HAP-1 (cell line): Measurements from ENCODE around the gene CNTN5.
"Not testable (repeated sequence)": the region's sequence is repeated elsewhere in the genome, so short reads cannot be mapped to it uniquely, and the experiment has no call there.

Source experiments
- DNase-seq, 2 experiments: peaks; one replicate each; pipeline ENCODE4 v3.0.0-alpha.2; 2016 to 2020; ENCODE audit warnings: low spot score in 2 of 2
- H3K27me3 ChIP-seq: fragments of 250-450 bp; sonication (Bioruptor Pico); 2 replicates; pipeline ENCODE4 v1.5.1; 2020; ENCODE audit warnings: low read depth, mild to moderate bottlenecking, moderate library complexity
- H3K36me3 ChIP-seq: fragments of 250-450 bp; sonication (Bioruptor Pico); replicated peaks from 2 replicates; pipeline ENCODE4 v1.5.1; 2020; ENCODE audit warnings: mild to moderate bottlenecking
- H3K4me1 ChIP-seq: fragments of 250-450 bp; sonication (Bioruptor Pico); 2 replicates; pipeline ENCODE4 v1.5.1; 2020; ENCODE audit warnings: mild to moderate bottlenecking
- H3K4me3 ChIP-seq: fragments of 250-450 bp; sonication (Bioruptor Pico); 2 replicates; pipeline ENCODE4 v1.5.1; 2020; ENCODE audit warnings: mild to moderate bottlenecking, moderate library complexity
- H3K9me3 ChIP-seq: fragments of 250-450 bp; sonication (Bioruptor Pico); 2 replicates; pipeline ENCODE4 v1.5.1; 2020; ENCODE audit warnings: mild to moderate bottlenecking, moderate library complexity
- in situ Hi-C: fragments of 300-500 bp; cut with MboI; formaldehyde crosslinking; loops from 3 replicates; pipeline ENCODE4 v1.14.3; 2020; ENCODE audit warnings: low sequenced_read_pairs, inconsistent platforms, mixed read lengths

Gene CNTN5

GRCh38 chr11:100247704-100248103 is 1227.0 kb downstream of the CNTN5 start:
- in situ Hi-C loops = no loop called here
- no peaks in the 10 kb centered on the region for H3K36me3 ChIP-seq
- DNase-seq = no peak
- H3K4me1 ChIP-seq = no peaks in the 10 kb centered on the region
- no peak overlapping the region for H3K4me3 ChIP-seq
- H3K9me3 ChIP-seq = no peaks in the 10 kb centered on the region
- no peaks in the 10 kb centered on the region for H3K27me3 ChIP-seq

- H3K9me3 ChIP-seq, H3K27me3 ChIP-seq, in situ Hi-C loops: not testable (repeated sequence)
These were observed 1236.6 kb downstream of the CNTN5 start for GRCh38 chr11:100257238-100257803.

GRCh38 chr11:100269516-100269915 is 1248.8 kb downstream of the CNTN5 start:
- in situ Hi-C loops = no loop called here
- DNase-seq = no peak

More at GRCh38 chr11:100257238-100257803, 1236.6 kb downstream of the CNTN5 start:
- not testable (repeated sequence) for H3K4me3 ChIP-seq, DNase-seq, H3K36me3 ChIP-seq, H3K4me1 ChIP-seq

GRCh38 chr11:100273066-100273815 is 1252.5 kb downstream of the CNTN5 start:
- no peak for DNase-seq

More at GRCh38 chr11:100269516-100269915, 1248.8 kb downstream of the CNTN5 start:
- Histone ChIP-seq H3K36me3 (no peaks in the 10 kb centered on the region), H3K4me1 (no peaks in the 10 kb centered on the region), H3K9me3 (no peaks in the 10 kb centered on the region), H3K4me3 (no peak overlapping the region), H3K27me3 (no peaks in the 10 kb centered on the region)

GRCh38 chr11:100274466-100274865 is 1253.7 kb downstream of the CNTN5 start:
- H3K4me3 ChIP-seq, H3K4me1 ChIP-seq, H3K27me3 ChIP-seq, H3K9me3 ChIP-seq, DNase-seq, H3K36me3 ChIP-seq, in situ Hi-C loops: not testable (repeated sequence)

More at GRCh38 chr11:100273066-100273815, 1252.5 kb downstream of the CNTN5 start:
- Histone ChIP-seq H3K27me3 (no peaks in the 10 kb centered on the region), H3K4me1 (no peaks in the 10 kb centered on the region), H3K9me3 (no peaks in the 10 kb centered on the region), H3K36me3 (no peaks in the 10 kb centered on the region), H3K4me3 (no peak overlapping the region)
- in situ Hi-C loops = no loop called here

- in situ Hi-C loops = no loop called here
- peaks cover 3% of the 10 kb centered on the region; the same call in 1 of the 2 replicates for H3K27me3 ChIP-seq
- no peaks in the 10 kb centered on the region for H3K9me3 ChIP-seq
- H3K36me3 ChIP-seq = no peaks in the 10 kb centered on the region
- no peak overlapping the region for H3K4me3 ChIP-seq
- no peak for DNase-seq
- no peaks in the 10 kb centered on the region for H3K4me1 ChIP-seq
These were observed 1274.0 kb downstream of the CNTN5 start for GRCh38 chr11:100294748-100295147.

- Histone ChIP-seq H3K9me3 (no peaks in the 10 kb centered on the region), H3K4me1 (no peaks in the 10 kb centered on the region), H3K27me3 (peaks cover 3% of the 10 kb centered on the region; the same call in 1 of the 2 replicates), H3K36me3 (no peaks in the 10 kb centered on the region), H3K4me3 (no peak overlapping the region)
- in situ Hi-C loops = no loop called here
- no peak for DNase-seq
These were observed 1275.4 kb downstream of the CNTN5 start for GRCh38 chr11:100296051-100296679.

GRCh38 chr11:100297516-100297915 is 1276.8 kb downstream of the CNTN5 start:
- no peaks in the 10 kb centered on the region for H3K36me3 ChIP-seq
- DNase-seq = no peak
- in situ Hi-C loops = no loop called here
- H3K27me3 ChIP-seq = peaks cover 3% of the 10 kb centered on the region
- H3K9me3 ChIP-seq = no peaks in the 10 kb centered on the region
- H3K4me3 ChIP-seq = no peak overlapping the region
- H3K4me1 ChIP-seq = no peaks in the 10 kb centered on the region

GRCh38 chr11:100302824-100303223 is 1282.1 kb downstream of the CNTN5 start:
- in situ Hi-C loops = no loop called here
- DNase-seq = no peak
- Histone ChIP-seq H3K4me1 (no peaks in the 10 kb centered on the region), H3K9me3 (no peaks in the 10 kb centered on the region), H3K36me3 (no peaks in the 10 kb centered on the region), H3K27me3 (peaks cover 3% of the 10 kb centered on the region), H3K4me3 (no peak overlapping the region)

- Histone ChIP-seq H3K36me3 (no peaks in the 10 kb centered on the region), H3K4me3 (no peak overlapping the region), H3K9me3 (no peaks in the 10 kb centered on the region), H3K27me3 (no peaks in the 10 kb centered on the region; the same call in none of the 2 replicates), H3K4me1 (no peaks in the 10 kb centered on the region)
- in situ Hi-C loops = no loop called here
- DNase-seq = no peak
These were observed 1283.1 kb downstream of the CNTN5 start for GRCh38 chr11:100303897-100304296.

- Histone ChIP-seq H3K36me3 (no peaks in the 10 kb centered on the region), H3K4me1 (no peaks in the 10 kb centered on the region), H3K9me3 (no peaks in the 10 kb centered on the region), H3K27me3 (no peaks in the 10 kb centered on the region), H3K4me3 (no peak overlapping the region)
- DNase-seq = no peak
- in situ Hi-C loops = no loop called here
These were observed 1287.5 kb downstream of the CNTN5 start for GRCh38 chr11:100308202-100308601.

- H3K36me3 ChIP-seq = no peaks in the 10 kb centered on the region
- no peak for DNase-seq
- no peaks in the 10 kb centered on the region for H3K27me3 ChIP-seq
- no peaks in the 10 kb centered on the region for H3K9me3 ChIP-seq
- H3K4me3 ChIP-seq = no peak overlapping the region
- H3K4me1 ChIP-seq = no peaks in the 10 kb centered on the region
- in situ Hi-C loops = no loop called here
These were observed 1295.2 kb downstream of the CNTN5 start for GRCh38 chr11:100315946-100316345.

GRCh38 chr11:100316952-100317351 is 1296.2 kb downstream of the CNTN5 start:
- H3K4me1 ChIP-seq = no peaks in the 10 kb centered on the region

GRCh38 chr11:100319691-100320090 is 1298.9 kb downstream of the CNTN5 start:
- H3K9me3 ChIP-seq = no peaks in the 10 kb centered on the region
- H3K36me3 ChIP-seq = no peaks in the 10 kb centered on the region
- in situ Hi-C loops = no loop called here
- DNase-seq = no peak
- H3K27me3 ChIP-seq = no peaks in the 10 kb centered on the region
- H3K4me1 ChIP-seq = no peaks in the 10 kb centered on the region
- no peak overlapping the region for H3K4me3 ChIP-seq

More at GRCh38 chr11:100316952-100317351, 1296.2 kb downstream of the CNTN5 start:
- no peaks in the 10 kb centered on the region for H3K36me3 ChIP-seq
- in situ Hi-C loops = no loop called here
- H3K27me3 ChIP-seq = no peaks in the 10 kb centered on the region
- no peak for DNase-seq
- H3K4me3 ChIP-seq = no peak overlapping the region
- H3K9me3 ChIP-seq = no peaks in the 10 kb centered on the region
